ENCODE data around the gene RAB40A. TPM values are rescaled to one million over a fixed set of nuclear protein-coding genes. Genes with fewer than 3 reads are reported as not detected.

Gene RAB40A, protein sequence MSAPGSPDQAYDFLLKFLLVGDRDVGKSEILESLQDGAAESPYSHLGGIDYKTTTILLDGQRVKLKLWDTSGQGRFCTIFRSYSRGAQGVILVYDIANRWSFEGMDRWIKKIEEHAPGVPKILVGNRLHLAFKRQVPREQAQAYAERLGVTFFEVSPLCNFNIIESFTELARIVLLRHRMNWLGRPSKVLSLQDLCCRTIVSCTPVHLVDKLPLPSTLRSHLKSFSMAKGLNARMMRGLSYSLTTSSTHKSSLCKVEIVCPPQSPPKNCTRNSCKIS
- 0.88 TPM for total RNA-seq

DNA sequence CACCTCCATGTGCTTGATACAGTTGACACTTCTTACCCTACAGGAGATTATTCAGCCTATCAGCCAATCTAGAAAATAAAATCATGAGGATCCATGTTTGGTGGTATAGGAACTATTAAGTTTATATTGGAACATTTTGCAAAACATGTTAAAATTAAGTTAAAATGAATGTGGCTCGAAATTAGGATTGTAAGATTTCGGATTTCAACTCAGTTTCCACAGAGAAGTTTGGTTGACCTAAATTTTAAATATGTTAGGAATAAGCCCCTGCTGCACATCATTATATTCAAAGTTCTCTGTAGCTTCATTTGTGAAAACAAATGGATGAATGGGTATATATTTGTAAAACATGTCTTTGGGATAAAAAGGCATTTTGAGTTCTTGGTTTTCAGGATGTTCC lies at the start of gene RAB40A:
Gene RAB40A, minus strand, starts transcription at position 101 of the 400 bp plus-strand sequence. CDS start 18,733 bp downstream, outside the sequence.

Other genes starting within 250 kb of the RAB40A start
- 1.6 TPM for gene TCEAL5, start 242.7 kb downstream of the RAB40A start, total RNA-seq
- 29.8 TPM for gene BEX2, start 208.5 kb downstream of the RAB40A start, total RNA-seq
- gene TCEAL7, start 189.2 kb downstream of the RAB40A start, total RNA-seq, result 26.8 TPM
- gene TCEAL9, start 163.0 kb downstream of the RAB40A start, total RNA-seq, result 39.0 TPM
- gene BEX3, start 143.0 kb downstream of the RAB40A start, total RNA-seq, result 222 TPM
- gene TCEAL4, start 66.0 kb upstream of the RAB40A start, total RNA-seq, result 27.8 TPM
- gene TCEAL3, start 88.5 kb upstream of the RAB40A start, total RNA-seq, result 6.8 TPM
- gene TCEAL1, start 109.5 kb upstream of the RAB40A start, total RNA-seq, result 24.5 TPM
- gene MORF4L2, start 167.2 kb upstream of the RAB40A start, total RNA-seq, result 188 TPM
- gene TMEM31, start 191.4 kb upstream of the RAB40A start, total RNA-seq, result not detected